ENCODE results near the gene GNPTAB.

GRCh38 chr12:101748907-101749306, 81.9 kb downstream of the GNPTAB start:
- TF ChIP-seq CTCF (IDR thresholded peaks at IDR 0.05): no peak
- TF ChIP-seq EZH2 (IDR thresholded peaks at IDR 0.05; ENCODE audit: borderline replicate concordance, insufficient read depth, low read depth, low read length, poor library complexity, severe bottlenecking): no peak
